Transverse colon (tissue), 4 donors: ENCODE measurements around the gene CCDC91. TPM values are rescaled to one million over a fixed set of nuclear protein-coding genes. Genes with fewer than 3 reads are reported as not detected.

Experiments
- DNase-seq: peaks from one replicate; pipeline ENCODE4 v3.0.0-alpha.2; 2019
- H3K27ac ChIP-seq, 4 donors: fragments of 200-600 bp; sonication (generic); 2 replicates each; pipeline ENCODE4 v1.5.1; 2016 to 2018; ENCODE audit warnings: inconsistent platforms in 4 of 4
- H3K27me3 ChIP-seq: fragments of 200-600 bp; sonication (generic); 2 replicates; pipeline ENCODE4 v1.5.1; 2017; ENCODE audit warnings: inconsistent platforms
- H3K36me3 ChIP-seq, 4 donors: fragments of 200-600 bp; sonication (generic); 2 replicates each; pipeline ENCODE4 v1.5.1; 2017 to 2019; ENCODE audit warnings: inconsistent platforms in 4 of 4
- H3K4me1 ChIP-seq, 4 donors: fragments of 200-600 bp; sonication (generic); 2 replicates each; pipeline ENCODE4 v1.5.1; 2017 to 2020; ENCODE audit warnings: inconsistent platforms in 4 of 4
- H3K4me3 ChIP-seq, 4 donors: fragments of 200-600 bp; sonication (generic); 1 replicate in 1 of 4; 2 replicates in 3 of 4; pipeline versions ENCODE4 v1.5.1 to v1.6.1; 2017 to 2019; ENCODE audit warnings: inconsistent platforms in 4 of 4
- H3K9me3 ChIP-seq, 2 donors: fragments of 200-600 bp; sonication (generic); 2 replicates each; pipeline ENCODE4 v1.5.1; 2017 to 2019; ENCODE audit warnings: inconsistent platforms in 2 of 2
- CTCF ChIP-seq, 5 experiments: fragments of 200-600 bp in 3 of 5; fragments of 450-650 bp in 2 of 5; sonication (generic) in 3 of 5; IDR thresholded peaks; 1 replicate in 2 of 5; 2 replicates in 3 of 5; pipeline ENCODE4 v1.5.1; 2016 to 2017; ENCODE audit warnings: antibody characterized with exemption in 5 of 5, inconsistent platforms in 3 of 5, mild to moderate bottlenecking in 2 of 5, moderate library complexity in 1 of 5
- EP300 ChIP-seq: sonication (generic); formaldehyde crosslinking; IDR thresholded peaks from one replicate; pipeline ENCODE4 v1.6.1; 2017; ENCODE audit warnings: antibody characterized with exemption, low read depth
- POLR2A ChIP-seq: fragments of 450-650 bp; IDR thresholded peaks from one replicate; pipeline ENCODE4 v1.6.1; 2016; ENCODE audit warnings: antibody characterized with exemption, mild to moderate bottlenecking, moderate library complexity
- POLR2AphosphoS5 ChIP-seq, 3 donors: sonication (generic); formaldehyde crosslinking; IDR thresholded peaks; one replicate each; pipeline ENCODE4 v1.6.1; 2016; ENCODE audit warnings: antibody characterized with exemption in 3 of 3
- whole genome bisulfite sequencing, 2 donors: methylation state at CpG; one replicate each; pipeline ENCODE4 v1.1.5; 2018; ENCODE audit warnings: low coverage in 1 of 2; 5-methylcytosine and 5-hydroxymethylcytosine counted together
- in situ Hi-C, 4 donors: fragments of 200-750 bp; cut with MboI; loops; one replicate each; pipeline versions ENCODE4 v1.15.0 to v1.15.1; 2017; ENCODE audit warnings: low sequenced_read_pairs in 3 of 4, low pct_ligation_motif_present in 1 of 4, low pct_unique_long_range_greater_than_20kb in 1 of 4
- intact Hi-C: fragments of 100-400 bp; cut with DNase I; formaldehyde crosslinking; loops from one replicate; pipeline ENCODE4 v1.15.1; 2023; ENCODE audit warnings: low total_unique reads
- total RNA-seq, 4 donors: library from RNA; depleted of rRNA; stranded (reverse); fragments of >200 nt; gene quantifications; one replicate each; pipeline ENCODE4 v1.1.0, GENCODE V29; 2016

CCDC91 gene
- total RNA-seq, 4 donors from 2014 or later, result 8.4 to 37.8 (median 35.5) TPM

GRCh38 chr12:28409892-28410291 lies 219.6 kb downstream of the CCDC91 start:
- Histone ChIP-seq H3K27ac (no peak overlapping the region), H3K4me3 (no peak overlapping the region), H3K4me1 (no peaks in the 10 kb centered on the region), H3K9me3 (no peaks in the 10 kb centered on the region), H3K27me3 (no peaks in the 10 kb centered on the region), H3K36me3 (peaks cover 0 to 11% (median 0%) of the 10 kb centered on the region in 4 donors)
- in situ Hi-C loops (no loop called here), intact Hi-C loops (no loop called here)
- WGBS, 2 donors, result 92 to 93% methylated on average over 1 of the region's 1 CpG
- no peak for TF ChIP-seq POLR2AphosphoS5 (IDR thresholded peaks at IDR 0.05)
- TF ChIP-seq POLR2A, result no peak
- no peak for TF ChIP-seq EP300
- no peak for TF ChIP-seq CTCF (IDR thresholded peaks at IDR 0.05)
- no peak for DNase-seq

- Histone ChIP-seq H3K9me3 (no peaks in the 10 kb centered on the region), H3K27me3 (no peaks in the 10 kb centered on the region), H3K36me3 (peaks cover 0 to 11% (median 0%) of the 10 kb centered on the region in 4 donors), H3K27ac (no peak overlapping the region), H3K4me1 (no peaks in the 10 kb centered on the region), H3K4me3 (no peak overlapping the region)
- WGBS, 2 donors, result 82 to 86% methylated on average over 6 of the region's 6 CpGs
- DNase-seq, result no peak
- TF ChIP-seq POLR2A, result no peak
- TF ChIP-seq POLR2AphosphoS5 (IDR thresholded peaks at IDR 0.05), result no peak
- TF ChIP-seq EP300, result no peak
- TF ChIP-seq CTCF (IDR thresholded peaks at IDR 0.05), result no peak
- intact Hi-C loops, result no loop called here
- in situ Hi-C loops, result no loop called here
Measured at GRCh38 chr12:28413460-28414109, 223.3 kb downstream of the CCDC91 start.

GRCh38 chr12:28415755-28416154 lies 225.5 kb downstream of the CCDC91 start:
- in situ Hi-C loops (no loop called here), intact Hi-C loops (no loop called here)
- Histone ChIP-seq H3K9me3 (no peaks in the 10 kb centered on the region), H3K27me3 (no peaks in the 10 kb centered on the region), H3K27ac (no peak overlapping the region), H3K36me3 (peaks cover 0 to 11% (median 0%) of the 10 kb centered on the region in 4 donors), H3K4me3 (no peak overlapping the region), H3K4me1 (no peaks in the 10 kb centered on the region)
- no peak for DNase-seq
- TF ChIP-seq POLR2AphosphoS5 (IDR thresholded peaks at IDR 0.05) (no peak), EP300 (no peak), POLR2A (no peak), CTCF (IDR thresholded peaks at IDR 0.05) (no peak)
- WGBS, 2 donors, result 61 to 71% methylated on average over 1 of the region's 1 CpG

GRCh38 chr12:28421374-28421773 lies 231.1 kb downstream of the CCDC91 start:
- Histone ChIP-seq H3K27ac (no peak overlapping the region), H3K4me1 (peaks cover 0 to 4% (median 0%) of the 10 kb centered on the region in 4 donors), H3K9me3 (no peaks in the 10 kb centered on the region), H3K36me3 (no peaks in the 10 kb centered on the region), H3K27me3 (no peaks in the 10 kb centered on the region), H3K4me3 (no peak overlapping the region)
- intact Hi-C loops (no loop called here), in situ Hi-C loops (no loop called here)
- DNase-seq, result no peak
- TF ChIP-seq POLR2A, result no peak
- no peak for TF ChIP-seq POLR2AphosphoS5 (IDR thresholded peaks at IDR 0.05)
- no peak for TF ChIP-seq EP300
- TF ChIP-seq CTCF (IDR thresholded peaks at IDR 0.05), result no peak
- 93 to 100% methylated on average over 1 of the region's 1 CpG for WGBS, 2 donors
